Astrocyte of the cerebellum (primary cell): ENCODE measurements around the gene ADRB1.

ENCODE experiments used
- DNase-seq: peaks from one replicate; pipeline ENCODE4 v3.0.0-alpha.2; 2011; ENCODE audit warnings: low read depth
- H3K4me3 ChIP-seq: 2 replicates; pipeline ENCODE4 v1.5.1; 2011; ENCODE audit warnings: mild to moderate bottlenecking, low read depth, low read length, moderate library complexity
- CTCF ChIP-seq: IDR thresholded peaks from 2 replicates; pipeline ENCODE4 v1.5.1; 2012; ENCODE audit warnings: low read length, low read depth, moderate library complexity, mild to moderate bottlenecking; ENCODE audit errors: missing control alignments
- in situ Hi-C: cut with HindIII; loops from 2 replicates; pipeline ENCODE4 v1.10.0; 2017; ENCODE audit warnings: low sequenced_read_pairs

Gene ADRB1

GRCh38 chr10:114060456-114060855 is 16.8 kb downstream of the ADRB1 start:
- H3K4me3 ChIP-seq: no peak overlapping the region
- in situ Hi-C loops: no loop called here
- no peak for TF ChIP-seq CTCF
- DNase-seq: no peak

- no peak for TF ChIP-seq CTCF
- no peak for DNase-seq
- no peak overlapping the region for H3K4me3 ChIP-seq
- in situ Hi-C loops: no loop called here
These were observed 17.5 kb downstream of the ADRB1 start for GRCh38 chr10:114061148-114061547.

- DNase-seq: no peak
- H3K4me3 ChIP-seq: no peak overlapping the region
- no peak for TF ChIP-seq CTCF
- in situ Hi-C loops: no loop called here
These were observed 18.1 kb downstream of the ADRB1 start for GRCh38 chr10:114061789-114062188.

- no peak for DNase-seq
- TF ChIP-seq CTCF: no peak
- H3K4me3 ChIP-seq: no peak overlapping the region
- in situ Hi-C loops: no loop called here
These were observed 20.7 kb downstream of the ADRB1 start for GRCh38 chr10:114064151-114065048.

- TF ChIP-seq CTCF: no peak
- no peak overlapping the region for H3K4me3 ChIP-seq
- in situ Hi-C loops: no loop called here
- no peak for DNase-seq
These were observed 21.4 kb downstream of the ADRB1 start for GRCh38 chr10:114065049-114065435.

GRCh38 chr10:114068054-114068707 is 24.5 kb downstream of the ADRB1 start:
- in situ Hi-C loops: no loop called here
- DNase-seq: peak; percentile 11
- TF ChIP-seq CTCF: no peak
- no peak overlapping the region for H3K4me3 ChIP-seq
